Natural killer cell (primary cell): ENCODE data around the gene FAM117A. TPM values are rescaled to one million over a fixed set of nuclear protein-coding genes. Genes with fewer than 3 reads are reported as not detected.
A peak's percentile ranks its signal among the peaks of the same experiment; 100 is the strongest.

ENCODE experiments used
- ATAC-seq, 3 donors: fragments of 150-1000 bp in 2 of 3; fragments of 200-7000 bp in 1 of 3; cut with Tn5 transposase; 1 replicate in 1 of 3; 2 replicates in 2 of 3; pipeline ENCODE4 v1.10.0; 2021; ENCODE audit warnings: mild to moderate bottlenecking in 2 of 3, moderate library complexity in 2 of 3
- DNase-seq, 2 donors: peaks; one replicate each; pipeline versions ENCODE4 v3.0.0 to v3.0.0-alpha.2; 2013 to 2021; ENCODE audit warnings: mixed read lengths in 1 of 2
- H3K27ac ChIP-seq: one replicate; pipeline ENCODE4 v1.5.1; 2013; ENCODE audit warnings: mild to moderate bottlenecking, low read length
- H3K27me3 ChIP-seq: one replicate; pipeline ENCODE4 v1.6.1; 2013; ENCODE audit warnings: low read length; ENCODE audit not compliant: control insufficient read depth, insufficient read depth
- H3K36me3 ChIP-seq: one replicate; pipeline ENCODE4 v1.6.1; 2013; ENCODE audit warnings: low read length; ENCODE audit not compliant: control insufficient read depth, insufficient read depth
- H3K4me1 ChIP-seq: one replicate; pipeline ENCODE4 v1.6.1; 2013; ENCODE audit warnings: low read length; ENCODE audit not compliant: control insufficient read depth, insufficient read depth
- H3K4me3 ChIP-seq: one replicate; pipeline ENCODE4 v1.5.1; 2013; ENCODE audit warnings: low read length
- H3K9me3 ChIP-seq: one replicate; pipeline ENCODE4 v1.6.1; 2013; ENCODE audit warnings: low read length; ENCODE audit not compliant: control insufficient read depth, insufficient read depth
- H3K27ac Mint-ChIP-seq, 2 donors: one replicate each; pipeline ENCODE4 v1.8.0; 2022; ENCODE audit warnings: mild to moderate bottlenecking in 2 of 2, mixed read lengths in 2 of 2, moderate library complexity in 1 of 2
- H3K27me3 Mint-ChIP-seq, 2 donors: one replicate each; pipeline ENCODE4 v1.8.0; 2022; ENCODE audit warnings: low read depth in 2 of 2, mixed read lengths in 2 of 2
- H3K36me3 Mint-ChIP-seq: one replicate; pipeline ENCODE4 v1.8.0; 2022; ENCODE audit warnings: mixed read lengths
- H3K4me1 Mint-ChIP-seq, 2 donors: one replicate each; pipeline ENCODE4 v1.8.0; 2022; ENCODE audit warnings: mixed read lengths in 2 of 2
- H3K4me3 Mint-ChIP-seq: one replicate; pipeline ENCODE4 v1.8.0; 2022; ENCODE audit warnings: mild to moderate bottlenecking, moderate library complexity, mixed read lengths
- H3K9me3 Mint-ChIP-seq, 2 donors: one replicate each; pipeline ENCODE4 v1.8.0; 2022; ENCODE audit warnings: mixed read lengths in 2 of 2
- WGBS: methylation state at CpG from one replicate; pipeline ENCODE4 v1.1.7; 2013; ENCODE audit warnings: missing lambda C conversion rate; ENCODE audit not compliant: insufficient coverage; 5-methylcytosine and 5-hydroxymethylcytosine counted together
- intact Hi-C: fragments of 100-400 bp; cut with micrococcal nuclease; formaldehyde crosslinking; loops from one replicate; pipeline ENCODE4 v1.14.2; 2022
- total RNA-seq, 4 donors: library from RNA; stranded (reverse); fragments of 120-200 nt in 1 of 4; gene quantifications; one replicate each; pipeline versions ENCODE4 v1.2.3 to v1.2.4, GENCODE V29; 2013 to 2022
- TF ChIP-seq, protein P1 (sequence below): fragments of 200-600 bp; IDR thresholded peaks from one replicate; pipeline ENCODE4 v1.8.0; 2022; ENCODE audit warnings: antibody characterized with exemption

The FAM117A gene
- total RNA-seq, 3 donors from 2014 or later (not counting 1 experiment from before 2014, with no cell fraction given): 55.2 to 88.4 (median 79.2) TPM

GRCh38 chr17:49708515-49709183 lies 55.3 kb downstream of the FAM117A start:
- Mint-ChIP-seq H3K27me3 (no peaks in the 10 kb centered on the region), H3K4me3 (peak overlapping the region; percentile 96), H3K9me3 (no peaks in the 10 kb centered on the region), H3K36me3 (peaks cover 9% of the 10 kb centered on the region), H3K27ac (peak overlapping the region; percentile 97 to 98), H3K4me1 (peaks cover 59 to 64% of the 10 kb centered on the region in 2 donors)
- TF ChIP-seq, protein P1, sequence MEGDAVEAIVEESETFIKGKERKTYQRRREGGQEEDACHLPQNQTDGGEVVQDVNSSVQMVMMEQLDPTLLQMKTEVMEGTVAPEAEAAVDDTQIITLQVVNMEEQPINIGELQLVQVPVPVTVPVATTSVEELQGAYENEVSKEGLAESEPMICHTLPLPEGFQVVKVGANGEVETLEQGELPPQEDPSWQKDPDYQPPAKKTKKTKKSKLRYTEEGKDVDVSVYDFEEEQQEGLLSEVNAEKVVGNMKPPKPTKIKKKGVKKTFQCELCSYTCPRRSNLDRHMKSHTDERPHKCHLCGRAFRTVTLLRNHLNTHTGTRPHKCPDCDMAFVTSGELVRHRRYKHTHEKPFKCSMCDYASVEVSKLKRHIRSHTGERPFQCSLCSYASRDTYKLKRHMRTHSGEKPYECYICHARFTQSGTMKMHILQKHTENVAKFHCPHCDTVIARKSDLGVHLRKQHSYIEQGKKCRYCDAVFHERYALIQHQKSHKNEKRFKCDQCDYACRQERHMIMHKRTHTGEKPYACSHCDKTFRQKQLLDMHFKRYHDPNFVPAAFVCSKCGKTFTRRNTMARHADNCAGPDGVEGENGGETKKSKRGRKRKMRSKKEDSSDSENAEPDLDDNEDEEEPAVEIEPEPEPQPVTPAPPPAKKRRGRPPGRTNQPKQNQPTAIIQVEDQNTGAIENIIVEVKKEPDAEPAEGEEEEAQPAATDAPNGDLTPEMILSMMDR: peak; percentile 10
- intact Hi-C loops: loop anchor here (1.0 kb wide), 2 partner anchors 30 to 80 kb away; partner anchors contain the start of genes KAT7 and SPOP
- 59% methylated on average over 15 of the region's 15 CpGs for WGBS
- H3K4me1 ChIP-seq: peaks cover 35% of the 10 kb centered on the region
- peaks cover 63% of the 10 kb centered on the region for H3K36me3 ChIP-seq
- H3K27me3 ChIP-seq: no peaks in the 10 kb centered on the region
- peak in 1 of 2 donors; percentile 38 for DNase-seq
- H3K9me3 ChIP-seq: no peaks in the 10 kb centered on the region
- peak overlapping the region; percentile 58 for H3K4me3 ChIP-seq
- peak overlapping the region; percentile 93 for H3K27ac ChIP-seq
- ATAC-seq: peak in 1 of 3 donors; percentile 8

DNA sequence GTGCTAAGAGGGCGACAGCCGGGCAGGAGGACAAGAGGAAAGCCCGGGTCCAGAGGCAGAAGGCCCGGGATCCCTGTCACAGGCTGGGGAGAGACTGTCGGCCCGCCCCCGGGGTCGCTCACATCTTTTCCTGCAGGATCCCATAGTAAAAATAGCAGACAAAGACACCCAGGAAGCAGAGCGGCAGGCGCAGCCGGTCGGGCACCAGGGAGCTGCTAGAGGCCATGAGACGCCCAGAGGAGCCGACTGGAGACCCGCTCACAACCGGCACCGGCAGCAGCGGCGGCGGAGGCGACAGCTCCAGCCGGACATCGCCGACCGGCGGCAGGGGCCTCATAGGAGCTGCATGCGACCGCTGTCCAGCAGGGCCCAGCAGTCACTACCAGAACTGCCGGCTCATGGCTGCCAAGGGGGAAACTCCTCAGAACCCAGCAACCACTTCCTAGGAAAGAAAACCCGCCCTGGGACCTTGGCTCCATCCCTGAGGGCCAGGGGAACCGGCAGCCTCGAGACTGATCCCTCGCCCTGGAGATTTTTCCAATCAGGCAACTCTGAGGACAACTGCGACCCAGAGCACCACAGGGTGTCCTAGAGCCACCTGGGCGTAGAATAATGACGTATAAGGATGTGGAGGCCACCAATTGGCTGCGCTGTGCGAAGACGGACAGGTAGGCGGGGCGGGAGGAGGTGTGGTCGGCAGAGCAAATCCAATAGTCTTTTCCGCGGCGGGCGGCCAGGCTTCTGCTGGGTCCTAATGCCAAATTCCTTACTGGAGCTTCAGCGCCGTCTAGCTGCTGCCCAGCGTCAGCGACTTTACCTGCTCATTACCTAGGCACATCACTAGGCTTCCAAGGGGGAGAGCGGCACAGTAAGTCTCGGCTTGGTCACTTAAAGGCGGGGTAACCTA lies 56.1 kb downstream of the FAM117A start, which contains the start of gene SLC35B1:
Gene SLC35B1 (minus strand): TSS at position 357 of the 907 bp plus-strand sequence. CDS start 131 bp downstream, at position 226.
- peak; percentile 97 to 99 (median 98) for ATAC-seq
- peaks cover 57 to 60% of the 10 kb centered on the region in 2 donors for H3K4me1 Mint-ChIP-seq
- Histone ChIP-seq H3K9me3 (no peaks in the 10 kb centered on the region), H3K4me1 (peaks cover 27% of the 10 kb centered on the region), H3K27ac (peak within 1 kb of the TSS; percentile 93), H3K36me3 (peaks cover 63% of the 10 kb centered on the region), H3K27me3 (no peaks in the 10 kb centered on the region), H3K4me3 (peak within 1 kb of the TSS; percentile 58)
- TF ChIP-seq, protein P1: peak; percentile 62
- H3K36me3 Mint-ChIP-seq: peaks cover 9% of the 10 kb centered on the region
- H3K4me3 Mint-ChIP-seq: peak within 1 kb of the TSS; percentile 96
- DNase-seq: peak; percentile 95 to 99
- WGBS: 2% methylated on average over 53 of the region's 53 CpGs
- peak within 1 kb of the TSS; percentile 97 to 98 for H3K27ac Mint-ChIP-seq
- no peaks in the 10 kb centered on the region for H3K27me3 Mint-ChIP-seq
- intact Hi-C loops: loop anchor here (1.0 kb wide), 2 partner anchors 30 to 80 kb away; partner anchors contain the start of genes KAT7 and SPOP
- no peaks in the 10 kb centered on the region for H3K9me3 Mint-ChIP-seq

- Histone ChIP-seq H3K9me3 (no peaks in the 10 kb centered on the region), H3K27ac (peak overlapping the region; percentile 93), H3K27me3 (no peaks in the 10 kb centered on the region), H3K4me3 (peak overlapping the region; percentile 58), H3K36me3 (peaks cover 62% of the 10 kb centered on the region), H3K4me1 (peaks cover 22% of the 10 kb centered on the region)
- H3K9me3 Mint-ChIP-seq: no peaks in the 10 kb centered on the region
- H3K27ac Mint-ChIP-seq: peak overlapping the region; percentile 97 to 98
- TF ChIP-seq, protein P1: no peak
- DNase-seq (peak in 1 of 2 donors; percentile 68), ATAC-seq (no peak)
- H3K27me3 Mint-ChIP-seq: no peaks in the 10 kb centered on the region
- WGBS: under 1% methylated on average over 12 of the region's 12 CpGs
- peak overlapping the region; percentile 96 for H3K4me3 Mint-ChIP-seq
- H3K4me1 Mint-ChIP-seq: peaks cover 53 to 57% of the 10 kb centered on the region in 2 donors
- intact Hi-C loops: no loop called here
- H3K36me3 Mint-ChIP-seq: peaks cover 9% of the 10 kb centered on the region
Measured at GRCh38 chr17:49707246-49707607, 56.7 kb downstream of the FAM117A start.
